Upper lobe of left lung (tissue), 6 donors: ENCODE results near the gene ZNF280D. TPM values are rescaled to one million over a fixed set of nuclear protein-coding genes. Genes with fewer than 3 reads are reported as not detected.
"Not testable (repeated sequence)": the region's sequence is repeated elsewhere in the genome, so short reads cannot be mapped to it uniquely, and the experiment has no call there.

Experiments
- ATAC-seq, 2 donors: fragments of 200-7000 bp; cut with Tn5 transposase; one replicate each; pipeline ENCODE4 v1.9.1; 2022; ENCODE audit warnings: mild to moderate bottlenecking in 2 of 2, moderate library complexity in 2 of 2; ENCODE audit not compliant: low FRiP score in 2 of 2
- DNase-seq, 2 donors: peaks; one replicate each; pipeline ENCODE4 v3.0.0-alpha.2; 2019 to 2020
- H3K27ac ChIP-seq, 4 donors: fragments of 200-600 bp; sonication (generic); one replicate each; pipeline ENCODE4 v1.5.1; 2016 to 2019
- H3K27me3 ChIP-seq, 4 donors: fragments of 200-600 bp; sonication (generic); one replicate each; pipeline ENCODE4 v1.5.1; 2017 to 2019
- H3K36me3 ChIP-seq, 4 donors: fragments of 200-600 bp; sonication (generic); one replicate each; pipeline ENCODE4 v1.5.1; 2016 to 2019
- H3K4me1 ChIP-seq, 4 donors: fragments of 200-600 bp; sonication (generic); one replicate each; pipeline ENCODE4 v1.5.1; 2018 to 2019
- H3K4me3 ChIP-seq, 4 donors: fragments of 200-600 bp; sonication (generic); one replicate each; pipeline ENCODE4 v1.5.1; 2017 to 2019; ENCODE audit warnings: mild to moderate bottlenecking in 2 of 4, moderate library complexity in 1 of 4
- H3K9me3 ChIP-seq, 4 donors: fragments of 200-600 bp; sonication (generic); one replicate each; pipeline ENCODE4 v1.5.1; 2018 to 2019
- EP300 ChIP-seq, 4 donors: sonication (generic); formaldehyde crosslinking; IDR thresholded peaks; one replicate each; pipeline ENCODE4 v1.5.1; 2017; ENCODE audit warnings: antibody characterized with exemption in 4 of 4, control low read depth in 2 of 4
- POLR2A ChIP-seq, 4 donors: fragments of 450-650 bp; IDR thresholded peaks; one replicate each; pipeline ENCODE4 v1.5.1; 2016 to 2017; ENCODE audit warnings: antibody characterized with exemption in 4 of 4, mild to moderate bottlenecking in 2 of 4
- POLR2AphosphoS5 ChIP-seq, 2 donors: sonication (generic); formaldehyde crosslinking; IDR thresholded peaks; one replicate each; pipeline ENCODE4 v1.5.1; 2017; ENCODE audit warnings: antibody characterized with exemption in 2 of 2
- WGBS, 2 donors: methylation state at CpG; one replicate each; pipeline ENCODE4 v1.1.5; 2017 to 2018; 5-methylcytosine and 5-hydroxymethylcytosine counted together
- total RNA-seq, 6 donors: library from RNA; depleted of rRNA in 4 of 6; stranded (reverse); fragments of >200 nt in 4 of 6; gene quantifications; one replicate each; pipeline versions ENCODE4 v1.1.0 to v1.2.1, GENCODE V29; 2016 to 2021
- TF ChIP-seq, protein P1 (sequence below), 6 experiments: fragments of 450-650 bp in 4 of 6; fragments of 200-600 bp in 2 of 6; sonication (generic) in 2 of 6; IDR thresholded peaks; one replicate each; pipeline ENCODE4 v1.5.1; 2016 to 2019; ENCODE audit warnings: antibody characterized with exemption in 6 of 6
- donor health status: DM: no; HTN: no; CAD: no; lungs with moderate emphysema.
- donor health status: DM: no; HTN: yes; CAD: no; lungs with severe emphysema.

Gene ZNF280D, protein sequence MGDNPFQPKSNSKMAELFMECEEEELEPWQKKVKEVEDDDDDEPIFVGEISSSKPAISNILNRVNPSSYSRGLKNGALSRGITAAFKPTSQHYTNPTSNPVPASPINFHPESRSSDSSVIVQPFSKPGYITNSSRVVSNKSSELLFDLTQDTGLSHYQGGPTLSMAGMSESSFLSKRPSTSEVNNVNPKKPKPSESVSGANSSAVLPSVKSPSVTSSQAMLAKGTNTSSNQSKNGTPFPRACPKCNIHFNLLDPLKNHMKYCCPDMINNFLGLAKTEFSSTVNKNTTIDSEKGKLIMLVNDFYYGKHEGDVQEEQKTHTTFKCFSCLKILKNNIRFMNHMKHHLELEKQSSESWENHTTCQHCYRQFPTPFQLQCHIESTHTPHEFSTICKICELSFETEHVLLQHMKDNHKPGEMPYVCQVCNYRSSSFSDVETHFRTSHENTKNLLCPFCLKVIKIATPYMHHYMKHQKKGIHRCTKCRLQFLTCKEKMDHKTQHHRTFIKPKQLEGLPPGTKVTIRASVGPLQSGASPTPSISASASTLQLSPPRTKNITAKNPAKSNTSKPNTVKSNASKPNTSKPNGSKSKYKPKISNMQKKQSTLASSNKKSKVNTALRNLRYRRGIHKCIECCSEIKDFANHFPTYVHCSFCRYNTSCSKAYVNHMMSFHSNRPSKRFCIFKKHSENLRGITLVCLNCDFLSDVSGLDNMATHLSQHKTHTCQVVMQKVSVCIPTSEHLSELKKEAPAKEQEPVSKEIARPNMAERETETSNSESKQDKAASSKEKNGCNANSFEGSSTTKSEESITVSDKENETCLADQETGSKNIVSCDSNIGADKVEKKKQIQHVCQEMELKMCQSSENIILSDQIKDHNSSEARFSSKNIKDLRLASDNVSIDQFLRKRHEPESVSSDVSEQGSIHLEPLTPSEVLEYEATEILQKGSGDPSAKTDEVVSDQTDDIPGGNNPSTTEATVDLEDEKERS
- total RNA-seq: 10 to 100 TPM; 21.2 to 67.4 (median 32.3) TPM

DNA sequence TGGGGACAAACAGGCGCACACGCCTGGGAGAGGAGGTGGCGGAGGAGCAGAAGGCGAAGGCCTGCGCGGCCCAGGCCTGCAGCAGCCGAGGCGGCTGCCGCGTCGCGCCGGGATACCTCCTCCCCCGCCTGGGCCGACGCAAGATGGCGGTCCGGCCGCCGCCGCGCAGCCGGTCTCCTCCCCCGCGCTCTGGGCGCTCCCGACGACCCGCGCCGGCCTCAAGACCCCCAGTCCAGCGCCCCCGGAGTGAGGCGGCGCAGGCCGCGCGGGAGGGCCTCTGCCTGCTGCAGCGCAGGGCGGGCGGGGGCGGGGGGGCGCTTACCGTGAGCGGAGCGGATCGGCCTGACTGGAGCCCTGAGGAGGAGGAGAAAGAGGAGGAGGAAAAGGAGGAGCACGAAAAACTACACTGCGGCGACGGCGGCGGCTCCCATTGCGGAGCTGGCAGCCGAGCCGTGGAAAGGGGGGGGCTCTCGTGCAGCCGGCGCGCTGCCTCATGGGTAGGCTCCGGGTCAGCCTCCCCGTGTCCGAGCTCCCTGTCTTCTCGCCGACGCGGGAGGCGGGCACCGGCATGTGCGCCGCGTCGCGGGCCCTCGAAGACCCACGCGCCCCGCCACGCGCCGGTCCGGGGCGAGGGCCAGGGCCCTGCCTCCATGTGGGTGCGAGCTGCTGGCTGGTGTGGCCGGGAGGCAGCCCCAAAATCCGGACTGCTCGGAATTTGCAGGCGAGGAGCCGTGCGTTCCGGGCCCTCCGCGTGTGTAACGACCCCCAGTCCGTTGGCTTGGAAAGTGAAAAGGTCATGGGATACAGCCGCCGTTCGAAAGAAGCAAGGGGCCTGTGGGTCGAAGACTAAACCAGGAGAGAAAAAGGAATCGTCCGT, at the start of gene ZNF280D:
Gene ZNF280D, minus strand, starts transcription at position 374 of the 877 bp plus-strand sequence. CDS start 26,400 bp downstream, outside the sequence.
- TF ChIP-seq POLR2A (IDR thresholded peaks at IDR 0.05) (peak in 3 of 4 donors; percentile 35 to 69 (median 66)), EP300 (IDR thresholded peaks at IDR 0.05) (no peak), POLR2AphosphoS5 (IDR thresholded peaks at IDR 0.05) (peak; percentile 40 to 58)
- TF ChIP-seq, protein P1, sequence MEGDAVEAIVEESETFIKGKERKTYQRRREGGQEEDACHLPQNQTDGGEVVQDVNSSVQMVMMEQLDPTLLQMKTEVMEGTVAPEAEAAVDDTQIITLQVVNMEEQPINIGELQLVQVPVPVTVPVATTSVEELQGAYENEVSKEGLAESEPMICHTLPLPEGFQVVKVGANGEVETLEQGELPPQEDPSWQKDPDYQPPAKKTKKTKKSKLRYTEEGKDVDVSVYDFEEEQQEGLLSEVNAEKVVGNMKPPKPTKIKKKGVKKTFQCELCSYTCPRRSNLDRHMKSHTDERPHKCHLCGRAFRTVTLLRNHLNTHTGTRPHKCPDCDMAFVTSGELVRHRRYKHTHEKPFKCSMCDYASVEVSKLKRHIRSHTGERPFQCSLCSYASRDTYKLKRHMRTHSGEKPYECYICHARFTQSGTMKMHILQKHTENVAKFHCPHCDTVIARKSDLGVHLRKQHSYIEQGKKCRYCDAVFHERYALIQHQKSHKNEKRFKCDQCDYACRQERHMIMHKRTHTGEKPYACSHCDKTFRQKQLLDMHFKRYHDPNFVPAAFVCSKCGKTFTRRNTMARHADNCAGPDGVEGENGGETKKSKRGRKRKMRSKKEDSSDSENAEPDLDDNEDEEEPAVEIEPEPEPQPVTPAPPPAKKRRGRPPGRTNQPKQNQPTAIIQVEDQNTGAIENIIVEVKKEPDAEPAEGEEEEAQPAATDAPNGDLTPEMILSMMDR (IDR thresholded peaks at IDR 0.05): peak in 2 of 6 experiments; percentile 3 to 21
- H3K4me3 ChIP-seq: peak within 1 kb of the TSS; percentile 57 to 77 (median 70)
- DNase-seq (peak; percentile 91 to 96), ATAC-seq (peak; percentile 97)
- H3K36me3 ChIP-seq: no peaks in the 10 kb centered on the region
- H3K27me3 ChIP-seq: no peaks in the 10 kb centered on the region
- H3K27ac ChIP-seq: peak within 1 kb of the TSS; percentile 87 to 99 (median 98)
- H3K4me1 ChIP-seq: peaks cover 33 to 41% (median 38%) of the 10 kb centered on the region in 4 donors
- peaks cover 0 to 4% (median 0%) of the 10 kb centered on the region in 4 donors for H3K9me3 ChIP-seq
- 13 to 25% methylated on average over 45 to 90 of the region's 101 CpGs for WGBS, 2 donors

DNA sequence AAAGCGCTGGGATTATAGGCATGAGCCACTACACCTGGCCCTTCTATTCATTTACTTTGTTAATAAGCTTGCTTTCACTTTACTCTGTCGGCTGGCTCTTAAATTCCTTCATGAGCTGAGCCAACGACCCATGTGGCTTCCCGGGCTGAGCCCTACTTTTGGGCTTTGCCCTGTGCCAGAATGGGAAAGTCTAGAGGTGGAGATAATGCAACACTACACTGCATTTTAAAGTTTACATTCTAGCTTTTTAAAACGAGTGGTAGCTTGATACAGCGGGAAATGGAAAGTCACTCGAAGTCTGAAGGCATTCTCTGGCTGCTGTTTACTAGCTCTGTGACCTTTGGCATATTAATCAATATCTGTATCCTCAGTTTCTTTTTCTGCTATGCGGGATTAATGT, 49.0 kb upstream of the ZNF280D start:
- Histone ChIP-seq H3K27ac (no peak overlapping the region), H3K36me3 (no peaks in the 10 kb centered on the region), H3K27me3 (no peaks in the 10 kb centered on the region), H3K9me3 (no peaks in the 10 kb centered on the region), H3K4me1 (no peaks in the 10 kb centered on the region), H3K4me3 (no peak overlapping the region)
- 82 to 83% methylated on average over 8 of the region's 8 CpGs for WGBS, 2 donors
- no peak for DNase-seq
- ATAC-seq: no peak
- TF ChIP-seq POLR2A (IDR thresholded peaks at IDR 0.05) (no peak), EP300 (IDR thresholded peaks at IDR 0.05) (no peak), POLR2AphosphoS5 (IDR thresholded peaks at IDR 0.05) (no peak)
- TF ChIP-seq, protein P1 (IDR thresholded peaks at IDR 0.05): no peak

DNA sequence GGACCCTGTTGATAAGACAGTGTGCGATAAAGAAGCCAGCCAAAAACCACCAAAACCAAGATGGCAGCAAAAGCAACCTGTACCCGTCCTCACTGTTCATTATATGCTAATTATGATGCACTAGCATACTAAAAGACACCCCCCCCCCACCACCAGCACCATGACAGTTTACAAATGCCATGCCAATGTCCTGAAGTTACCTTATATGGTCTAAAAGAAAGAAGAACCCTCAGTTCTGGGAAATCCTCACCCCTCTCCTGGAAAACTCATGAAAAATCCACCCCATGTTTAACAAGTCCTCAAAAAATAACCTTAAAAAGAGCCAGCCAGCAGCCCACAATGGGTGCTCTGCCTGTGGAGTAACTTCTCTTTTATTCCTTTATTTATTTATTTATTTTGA, 48.4 kb upstream of the ZNF280D start:
- TF ChIP-seq, protein P1 (IDR thresholded peaks at IDR 0.05): no peak
- TF ChIP-seq POLR2A (IDR thresholded peaks at IDR 0.05) (no peak), EP300 (IDR thresholded peaks at IDR 0.05) (no peak), POLR2AphosphoS5 (IDR thresholded peaks at IDR 0.05) (no peak)
- H3K4me3 ChIP-seq: no peak overlapping the region
- DNase-seq: no peak
- H3K4me1 ChIP-seq: no peaks in the 10 kb centered on the region
- no peaks in the 10 kb centered on the region for H3K36me3 ChIP-seq
- ATAC-seq: no peak
- H3K27me3 ChIP-seq: no peaks in the 10 kb centered on the region
- H3K27ac ChIP-seq: no peak overlapping the region
- no peaks in the 10 kb centered on the region for H3K9me3 ChIP-seq
- WGBS, 2 donors: 89 to 95% methylated on average over 2 of the region's 2 CpGs

DNA sequence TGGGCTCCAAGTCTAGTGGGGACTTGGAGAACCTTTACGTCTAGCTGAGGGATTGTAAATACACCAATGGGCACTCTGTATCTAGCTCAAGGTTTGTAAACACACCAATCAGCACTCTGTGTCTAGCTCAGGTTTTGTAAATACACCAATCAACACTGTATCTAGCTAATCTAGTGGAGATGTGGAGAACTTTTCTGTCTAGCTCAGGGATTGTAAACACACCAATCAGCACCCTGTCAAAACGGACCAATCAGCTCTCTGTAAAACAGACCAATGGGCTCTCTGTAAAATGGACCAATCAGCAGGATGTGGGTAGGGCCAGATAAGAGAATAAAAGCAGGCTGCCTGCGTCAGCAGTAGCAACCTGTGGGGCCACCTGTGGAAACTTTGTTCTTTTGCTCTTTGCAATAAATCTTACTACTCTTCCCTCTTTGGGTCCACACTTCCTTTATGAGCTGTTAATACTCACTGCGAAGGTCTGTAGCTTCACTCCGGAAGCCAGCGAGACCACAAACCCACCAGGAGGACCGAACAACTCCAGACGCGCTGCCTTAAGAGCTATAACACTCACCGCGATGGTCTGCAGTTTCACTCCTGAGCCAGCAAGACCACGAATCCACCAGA, 46.9 kb upstream of the ZNF280D start:
- ATAC-seq, H3K27ac ChIP-seq, DNase-seq, H3K9me3 ChIP-seq, H3K4me3 ChIP-seq, H3K4me1 ChIP-seq, H3K36me3 ChIP-seq, H3K27me3 ChIP-seq: not testable (repeated sequence)
- 68 to 75% methylated on average over 11 to 12 of the region's 12 CpGs for WGBS, 2 donors

DNA sequence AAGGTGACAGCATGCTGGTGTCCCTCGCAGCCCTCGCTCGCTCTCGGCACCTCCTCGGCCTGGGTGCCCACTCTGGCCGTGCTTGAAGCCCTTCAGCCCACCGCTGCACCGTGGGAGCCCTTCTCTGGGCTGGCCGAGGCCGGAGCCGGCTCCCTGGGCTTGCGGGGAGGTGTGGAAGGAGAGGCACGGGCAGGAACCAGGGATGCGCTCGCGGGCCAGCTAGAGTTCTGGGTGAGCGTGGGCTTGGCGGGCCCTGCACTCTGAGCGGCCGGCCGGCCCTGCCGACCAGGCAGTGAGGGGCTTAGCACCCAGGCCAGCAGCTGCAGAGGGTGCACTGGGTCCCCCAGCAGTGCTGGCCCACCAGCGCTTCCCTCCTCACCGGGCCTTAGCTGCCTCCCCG, 46.1 kb upstream of the ZNF280D start:
- WGBS, 2 donors: 89 to 93% methylated on average over 14 to 18 of the region's 25 CpGs

More for the DNA sequence above, 46.1 kb upstream of the ZNF280D start:
- not testable (repeated sequence) for H3K36me3 ChIP-seq, H3K4me1 ChIP-seq, H3K27ac ChIP-seq, H3K4me3 ChIP-seq, H3K9me3 ChIP-seq, ATAC-seq, H3K27me3 ChIP-seq
- DNase-seq: peak in 1 of 2 donors; percentile 67
